Neutrophil (primary cell): ENCODE measurements around the gene PI4K2A.

Source experiments
- H3K27ac ChIP-seq: fragments of 200-600 bp; sonication (generic); 2 replicates; pipeline ENCODE4 v1.5.1; 2016; ENCODE audit warnings: mild to moderate bottlenecking, moderate library complexity
- H3K27me3 ChIP-seq: fragments of 200-600 bp; sonication (generic); 2 replicates; pipeline ENCODE4 v1.6.0; 2016; ENCODE audit warnings: mild to moderate bottlenecking
- H3K36me3 ChIP-seq: fragments of 200-600 bp; sonication (generic); 2 replicates; pipeline ENCODE4 v1.5.1; 2017
- H3K4me1 ChIP-seq, 2 experiments: fragments of 200-600 bp in 1 of 2; sonication (generic) in 1 of 2; 1 replicate in 1 of 2; 2 replicates in 1 of 2; pipeline versions ENCODE4 v1.5.1 to v1.6.1; 2013 to 2016; ENCODE audit warnings: low read depth in 1 of 2, low read length in 1 of 2, mild to moderate bottlenecking in 1 of 2, moderate library complexity in 1 of 2; ENCODE audit not compliant: control insufficient read depth in 1 of 2, insufficient read depth in 1 of 2
- H3K4me3 ChIP-seq, 2 experiments: fragments of 200-600 bp in 1 of 2; sonication (generic) in 1 of 2; 1 replicate in 1 of 2; 2 replicates in 1 of 2; pipeline ENCODE4 v1.5.1; 2013 to 2016; ENCODE audit warnings: low read depth in 1 of 2, low read length in 1 of 2, mild to moderate bottlenecking in 1 of 2, moderate library complexity in 1 of 2
- H3K9me3 ChIP-seq: fragments of 200-600 bp; sonication (generic); 2 replicates; pipeline ENCODE4 v1.5.1; 2016
- CTCF ChIP-seq: fragments of 200-600 bp; sonication (generic); IDR thresholded peaks from 2 replicates; pipeline ENCODE4 v1.5.1; 2016; ENCODE audit warnings: antibody characterized with exemption

Gene PI4K2A

GRCh38 chr10:97714401-97715258, 74.2 kb downstream of the PI4K2A start:
- Histone ChIP-seq H3K27me3 (peaks cover 28% of the 10 kb centered on the region), H3K9me3 (no peaks in the 10 kb centered on the region), H3K4me3 (peak overlapping the region; percentile 63 to 69), H3K4me1 (peaks cover 30 to 41% of the 10 kb centered on the region in 2 experiments), H3K27ac (no peak overlapping the region), H3K36me3 (no peaks in the 10 kb centered on the region)
- TF ChIP-seq CTCF: no peak

GRCh38 chr10:97715259-97715874, 74.9 kb downstream of the PI4K2A start:
- no peaks in the 10 kb centered on the region for H3K36me3 ChIP-seq
- no peak for TF ChIP-seq CTCF
- no peak overlapping the region for H3K4me3 ChIP-seq
- no peak overlapping the region for H3K27ac ChIP-seq
- H3K4me1 ChIP-seq: peaks cover 30 to 42% of the 10 kb centered on the region in 2 experiments
- H3K9me3 ChIP-seq: no peaks in the 10 kb centered on the region
- H3K27me3 ChIP-seq: peaks cover 28% of the 10 kb centered on the region

- Histone ChIP-seq H3K36me3 (no peaks in the 10 kb centered on the region), H3K27ac (no peak overlapping the region), H3K9me3 (no peaks in the 10 kb centered on the region), H3K27me3 (peaks cover 28% of the 10 kb centered on the region), H3K4me1 (peaks cover 20 to 32% of the 10 kb centered on the region in 2 experiments), H3K4me3 (no peak overlapping the region)
- TF ChIP-seq CTCF: no peak
Observed at GRCh38 chr10:97717627-97718026, 77.2 kb downstream of the PI4K2A start.

DNA sequence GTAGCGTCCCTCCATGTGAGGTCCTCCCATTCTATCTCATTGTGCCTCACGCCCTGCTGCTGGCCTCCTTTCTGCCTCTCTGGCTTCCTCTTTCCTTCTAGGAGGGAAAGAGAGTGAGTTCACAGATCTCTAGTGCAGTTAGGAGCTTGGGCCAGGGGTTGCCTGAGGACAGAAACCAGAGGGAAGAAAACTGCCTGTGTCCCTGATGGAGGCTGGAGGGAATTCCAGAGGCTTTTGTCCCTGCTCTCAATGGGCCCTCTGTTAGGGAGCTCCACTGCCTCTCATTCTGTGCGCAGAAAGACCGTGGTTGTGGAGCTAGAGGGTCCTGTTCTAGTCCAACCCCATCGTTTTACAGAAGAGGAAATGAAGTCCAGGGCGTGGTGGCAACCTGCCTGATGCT, 77.7 kb downstream of the PI4K2A start:
- TF ChIP-seq CTCF: no peak
- peaks cover 14 to 26% of the 10 kb centered on the region in 2 experiments for H3K4me1 ChIP-seq
- H3K4me3 ChIP-seq: no peak overlapping the region
- H3K36me3 ChIP-seq: no peaks in the 10 kb centered on the region
- no peak overlapping the region for H3K27ac ChIP-seq
- peaks cover 23% of the 10 kb centered on the region for H3K27me3 ChIP-seq
- H3K9me3 ChIP-seq: no peaks in the 10 kb centered on the region

GRCh38 chr10:97718659-97719142, 78.2 kb downstream of the PI4K2A start:
- no peak for TF ChIP-seq CTCF
- Histone ChIP-seq H3K27me3 (peaks cover 19% of the 10 kb centered on the region), H3K4me1 (peaks cover 11 to 22% of the 10 kb centered on the region in 2 experiments), H3K27ac (no peak overlapping the region), H3K4me3 (no peak overlapping the region), H3K9me3 (no peaks in the 10 kb centered on the region), H3K36me3 (no peaks in the 10 kb centered on the region)
